ENCODE measurements around the gene MTA3. TPM values are rescaled to one million over a fixed set of nuclear protein-coding genes. Genes with fewer than 3 reads are reported as not detected.

Gene MTA3
- total and polyA plus RNA-seq, 9 of the 15 experiments (the other 6 are each of a cell fraction or from before 2014, with no cell fraction given): 12.4 to 39.6 (median 23.5) TPM

DNA sequence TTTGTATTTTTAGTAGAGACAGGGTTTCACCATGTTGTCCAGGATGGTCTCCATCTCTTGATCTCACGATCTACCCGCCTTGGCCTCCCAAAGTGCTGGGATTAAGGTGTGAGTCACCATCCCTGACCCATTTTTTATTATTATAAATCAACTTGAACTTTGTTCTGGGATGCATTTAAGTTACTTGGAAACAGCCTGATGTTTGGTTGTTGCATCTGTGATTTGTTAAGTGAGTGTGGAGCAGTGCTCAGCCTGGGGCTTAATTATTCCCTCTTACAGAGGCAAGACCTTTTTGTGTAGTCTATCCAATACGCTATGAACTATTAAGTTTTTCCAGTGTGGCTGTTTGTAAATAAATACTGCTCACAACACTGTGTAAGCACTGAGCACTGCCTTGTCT lies 32.6 kb downstream of the MTA3 start:
- ATAC-seq (no peak), DNase-seq (ENCODE audit: extremely low read depth in 1 of 4, low spot score in 3 of 4) (no peak), FAIRE-seq (no peak)
- Histone ChIP-seq H3K36me3 (ENCODE audit: control insufficient read depth, insufficient read depth, low read length) (no peaks in the 10 kb centered on the region), H3K4me3 (no peak overlapping the region), H3K4me2 (ENCODE audit: insufficient read depth, low read length) (no peak overlapping the region), H3K9me1 (ENCODE audit: control insufficient read depth, insufficient read depth, low read length) (peaks cover 3% of the 10 kb centered on the region), H3K27ac (ENCODE audit: extremely low read depth, low read depth, low read length) (no peak overlapping the region), H3K9ac (ENCODE audit: insufficient read depth in 1 of 2, low read depth in 2 of 2, low read length in 2 of 2) (no peak overlapping the region), H4K20me1 (replicated peaks; ENCODE audit: control insufficient read depth, insufficient read depth, low read length) (no peaks in the 10 kb centered on the region), H3K9me3 (replicated peaks; ENCODE audit: control insufficient read depth, insufficient read depth, low read depth, low read length) (no peaks in the 10 kb centered on the region), H3K79me2 (ENCODE audit: control insufficient read depth, insufficient read depth, low read length) (no peaks in the 10 kb centered on the region), H2AFZ (ENCODE audit: low read depth, low read length) (no peak overlapping the region), H3K4me1 (replicated peaks in 1 of 2; ENCODE audit: control insufficient read depth in 2 of 2, insufficient read depth in 2 of 2, low read length in 2 of 2) (no peaks in the 10 kb centered on the region; a peak in 1 of 5 replicates), H3K27me3 (ENCODE audit: control insufficient read depth in 2 of 2, insufficient read depth in 2 of 2, low read length in 2 of 2) (no peaks in the 10 kb centered on the region)
- no TSS peak for BruUV-seq (replicated peaks)
- ChIA-PET CTCF (ENCODE audit: low intra/inter-chr PET ratio) (no interaction called here), POLR2A (no interaction called here)
- intact Hi-C loops (cut with micrococcal nuclease) (no loop called here), in situ Hi-C loops (cut with MboI) (no loop called here)
- 91% methylated on average over 3 of the region's 3 CpGs for WGBS (ENCODE audit: insufficient coverage, low coverage, missing lambda C conversion rate)
- no peak for TF ChIP-seq POLR3A (IDR thresholded peaks at IDR 0.05; ENCODE audit: borderline replicate concordance, extremely low read depth, insufficient read depth, insufficient read length)
- no peak for TF ChIP-seq ZC3H8 (IDR thresholded peaks at IDR 0.05)
- TF ChIP-seq, protein P1, sequence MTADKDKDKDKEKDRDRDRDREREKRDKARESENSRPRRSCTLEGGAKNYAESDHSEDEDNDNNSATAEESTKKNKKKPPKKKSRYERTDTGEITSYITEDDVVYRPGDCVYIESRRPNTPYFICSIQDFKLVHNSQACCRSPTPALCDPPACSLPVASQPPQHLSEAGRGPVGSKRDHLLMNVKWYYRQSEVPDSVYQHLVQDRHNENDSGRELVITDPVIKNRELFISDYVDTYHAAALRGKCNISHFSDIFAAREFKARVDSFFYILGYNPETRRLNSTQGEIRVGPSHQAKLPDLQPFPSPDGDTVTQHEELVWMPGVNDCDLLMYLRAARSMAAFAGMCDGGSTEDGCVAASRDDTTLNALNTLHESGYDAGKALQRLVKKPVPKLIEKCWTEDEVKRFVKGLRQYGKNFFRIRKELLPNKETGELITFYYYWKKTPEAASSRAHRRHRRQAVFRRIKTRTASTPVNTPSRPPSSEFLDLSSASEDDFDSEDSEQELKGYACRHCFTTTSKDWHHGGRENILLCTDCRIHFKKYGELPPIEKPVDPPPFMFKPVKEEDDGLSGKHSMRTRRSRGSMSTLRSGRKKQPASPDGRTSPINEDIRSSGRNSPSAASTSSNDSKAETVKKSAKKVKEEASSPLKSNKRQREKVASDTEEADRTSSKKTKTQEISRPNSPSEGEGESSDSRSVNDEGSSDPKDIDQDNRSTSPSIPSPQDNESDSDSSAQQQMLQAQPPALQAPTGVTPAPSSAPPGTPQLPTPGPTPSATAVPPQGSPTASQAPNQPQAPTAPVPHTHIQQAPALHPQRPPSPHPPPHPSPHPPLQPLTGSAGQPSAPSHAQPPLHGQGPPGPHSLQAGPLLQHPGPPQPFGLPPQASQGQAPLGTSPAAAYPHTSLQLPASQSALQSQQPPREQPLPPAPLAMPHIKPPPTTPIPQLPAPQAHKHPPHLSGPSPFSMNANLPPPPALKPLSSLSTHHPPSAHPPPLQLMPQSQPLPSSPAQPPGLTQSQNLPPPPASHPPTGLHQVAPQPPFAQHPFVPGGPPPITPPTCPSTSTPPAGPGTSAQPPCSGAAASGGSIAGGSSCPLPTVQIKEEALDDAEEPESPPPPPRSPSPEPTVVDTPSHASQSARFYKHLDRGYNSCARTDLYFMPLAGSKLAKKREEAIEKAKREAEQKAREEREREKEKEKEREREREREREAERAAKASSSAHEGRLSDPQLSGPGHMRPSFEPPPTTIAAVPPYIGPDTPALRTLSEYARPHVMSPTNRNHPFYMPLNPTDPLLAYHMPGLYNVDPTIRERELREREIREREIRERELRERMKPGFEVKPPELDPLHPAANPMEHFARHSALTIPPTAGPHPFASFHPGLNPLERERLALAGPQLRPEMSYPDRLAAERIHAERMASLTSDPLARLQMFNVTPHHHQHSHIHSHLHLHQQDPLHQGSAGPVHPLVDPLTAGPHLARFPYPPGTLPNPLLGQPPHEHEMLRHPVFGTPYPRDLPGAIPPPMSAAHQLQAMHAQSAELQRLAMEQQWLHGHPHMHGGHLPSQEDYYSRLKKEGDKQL (CRISPR knock-in tag; IDR thresholded peaks at IDR 0.05; ENCODE audit: borderline replicate concordance): no peak
- TF ChIP-seq ASH1L (IDR thresholded peaks at IDR 0.05; ENCODE audit: borderline replicate concordance, low read depth, partially characterized antibody): no peak
- TF ChIP-seq BMI1 (IDR thresholded peaks at IDR 0.05; ENCODE audit: low read length): no peak
- TF ChIP-seq TRIM28 (IDR thresholded peaks at IDR 0.05): no peak
- no peak for TF ChIP-seq ATF1 (CRISPR knock-in tag; IDR thresholded peaks at IDR 0.05)
- TF ChIP-seq ATF1 (tag; IDR thresholded peaks at IDR 0.05): no peak
- no peak for TF ChIP-seq KHSRP (IDR thresholded peaks at IDR 0.05)
- no peak for TF ChIP-seq ZNF41 (CRISPR knock-in tag; conservative IDR thresholded peaks at IDR 0.05)
- TF ChIP-seq KDM2B (CRISPR knock-in tag; IDR thresholded peaks at IDR 0.05): no peak
- TF ChIP-seq SREBF1 (IDR thresholded peaks at IDR 0.05; ENCODE audit: borderline replicate concordance, low read depth, low read length): no peak
- TF ChIP-seq, protein P2, sequence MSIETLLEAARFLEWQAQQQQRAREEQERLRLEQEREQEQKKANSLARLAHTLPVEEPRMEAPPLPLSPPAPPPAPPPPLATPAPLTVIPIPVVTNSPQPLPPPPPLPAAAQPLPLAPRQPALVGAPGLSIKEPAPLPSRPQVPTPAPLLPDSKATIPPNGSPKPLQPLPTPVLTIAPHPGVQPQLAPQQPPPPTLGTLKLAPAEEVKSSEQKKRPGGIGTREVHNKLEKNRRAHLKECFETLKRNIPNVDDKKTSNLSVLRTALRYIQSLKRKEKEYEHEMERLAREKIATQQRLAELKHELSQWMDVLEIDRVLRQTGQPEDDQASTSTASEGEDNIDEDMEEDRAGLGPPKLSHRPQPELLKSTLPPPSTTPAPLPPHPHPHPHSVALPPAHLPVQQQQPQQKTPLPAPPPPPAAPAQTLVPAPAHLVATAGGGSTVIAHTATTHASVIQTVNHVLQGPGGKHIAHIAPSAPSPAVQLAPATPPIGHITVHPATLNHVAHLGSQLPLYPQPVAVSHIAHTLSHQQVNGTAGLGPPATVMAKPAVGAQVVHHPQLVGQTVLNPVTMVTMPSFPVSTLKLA (conservative IDR thresholded peaks at IDR 0.05): no peak
- no peak for TF ChIP-seq BACH1 (tag; IDR thresholded peaks at IDR 0.05)
- TF ChIP-seq, protein P3, sequence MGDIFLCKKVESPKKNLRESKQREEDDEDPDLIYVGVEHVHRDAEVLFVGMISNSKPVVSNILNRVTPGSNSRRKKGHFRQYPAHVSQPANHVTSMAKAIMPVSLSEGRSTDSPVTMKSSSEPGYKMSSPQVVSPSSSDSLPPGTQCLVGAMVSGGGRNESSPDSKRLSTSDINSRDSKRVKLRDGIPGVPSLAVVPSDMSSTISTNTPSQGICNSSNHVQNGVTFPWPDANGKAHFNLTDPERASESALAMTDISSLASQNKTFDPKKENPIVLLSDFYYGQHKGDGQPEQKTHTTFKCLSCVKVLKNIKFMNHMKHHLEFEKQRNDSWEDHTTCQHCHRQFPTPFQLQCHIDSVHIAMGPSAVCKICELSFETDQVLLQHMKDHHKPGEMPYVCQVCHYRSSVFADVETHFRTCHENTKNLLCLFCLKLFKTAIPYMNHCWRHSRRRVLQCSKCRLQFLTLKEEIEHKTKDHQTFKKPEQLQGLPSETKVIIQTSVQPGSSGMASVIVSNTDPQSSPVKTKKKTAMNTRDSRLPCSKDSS (IDR thresholded peaks at IDR 0.05; ENCODE audit: low read depth, partially characterized antibody): no peak
- TF ChIP-seq PTTG1 (tag; IDR thresholded peaks at IDR 0.05; ENCODE audit: low read depth): no peak
- TF ChIP-seq PHF8 (IDR thresholded peaks at IDR 0.05; ENCODE audit: borderline replicate concordance, low read length): no peak

All from K562 (cell line).